IPS-18c (cell line): ENCODE measurements around the gene HBZ.
"Not testable (repeated sequence)": the region's sequence is repeated elsewhere in the genome, so short reads cannot be mapped to it uniquely, and the experiment has no call there.

Experiments used
- H3K4me3 ChIP-seq: 2 replicates; pipeline ENCODE4 v1.7.0; 2013; ENCODE audit warnings: low read depth, mild to moderate bottlenecking, low read length, moderate library complexity; ENCODE audit not compliant: insufficient read depth
- H3K9me3 ChIP-seq: one replicate; pipeline ENCODE4 v1.6.1; 2013; ENCODE audit warnings: mild to moderate bottlenecking, low read length, moderate library complexity; ENCODE audit not compliant: control insufficient read depth, insufficient read depth

The HBZ gene

DNA sequence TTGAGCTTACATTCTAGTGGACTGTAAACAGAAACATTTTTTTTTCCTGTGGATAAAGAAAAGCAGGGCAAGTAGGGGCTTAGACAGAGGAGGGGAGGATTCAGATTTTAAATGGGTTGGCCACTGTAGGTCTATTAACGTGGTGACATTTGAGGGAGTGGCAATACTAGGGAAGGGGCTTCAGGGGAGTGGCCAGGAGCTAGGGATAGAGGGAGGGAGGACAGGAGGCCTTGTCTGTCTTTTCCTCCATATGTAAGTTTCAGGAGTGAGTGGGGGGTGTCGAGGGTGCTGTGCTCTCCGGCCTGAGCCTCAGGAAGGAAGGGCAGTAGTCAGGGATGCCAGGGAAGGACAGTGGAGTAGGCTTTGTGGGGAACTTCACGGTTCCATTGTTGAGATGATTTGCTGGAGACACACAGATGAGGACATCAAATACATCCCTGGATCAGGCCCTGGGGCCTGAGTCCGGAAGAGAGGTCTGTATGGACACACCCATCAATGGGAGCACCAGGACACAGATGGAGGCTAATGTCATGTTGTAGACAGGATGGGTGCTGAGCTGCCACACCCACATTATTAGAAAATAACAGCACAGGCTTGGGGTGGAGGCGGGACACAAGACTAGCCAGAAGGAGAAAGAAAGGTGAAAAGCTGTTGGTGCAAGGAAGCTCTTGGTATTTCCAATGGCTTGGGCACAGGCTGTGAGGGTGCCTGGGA, 6.8 kb downstream of the HBZ start:
- Histone ChIP-seq H3K4me3 (no peak overlapping the region), H3K9me3 (no peaks in the 10 kb centered on the region)

DNA sequence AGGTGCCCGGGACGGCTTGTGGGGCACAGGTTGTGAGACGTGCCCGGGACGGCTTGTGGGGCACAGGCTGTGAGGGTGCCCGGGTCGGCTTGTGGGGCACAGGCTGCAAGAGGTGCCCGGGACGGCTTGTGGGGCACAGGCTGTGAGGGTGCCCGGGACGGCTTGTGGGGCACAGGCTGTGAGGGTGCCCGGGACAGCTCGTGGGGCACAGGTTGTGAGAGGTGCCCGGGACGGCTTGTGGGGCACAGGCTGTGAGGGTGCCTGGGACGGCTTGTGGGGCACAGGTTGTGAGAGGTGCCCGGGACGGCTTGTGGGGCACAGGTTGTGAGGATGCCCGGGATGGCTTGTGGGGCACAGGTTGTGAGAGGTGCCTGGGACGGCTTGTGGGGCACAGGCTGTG, 7.8 kb downstream of the HBZ start:
- H3K4me3 ChIP-seq, H3K9me3 ChIP-seq: not testable (repeated sequence)

DNA sequence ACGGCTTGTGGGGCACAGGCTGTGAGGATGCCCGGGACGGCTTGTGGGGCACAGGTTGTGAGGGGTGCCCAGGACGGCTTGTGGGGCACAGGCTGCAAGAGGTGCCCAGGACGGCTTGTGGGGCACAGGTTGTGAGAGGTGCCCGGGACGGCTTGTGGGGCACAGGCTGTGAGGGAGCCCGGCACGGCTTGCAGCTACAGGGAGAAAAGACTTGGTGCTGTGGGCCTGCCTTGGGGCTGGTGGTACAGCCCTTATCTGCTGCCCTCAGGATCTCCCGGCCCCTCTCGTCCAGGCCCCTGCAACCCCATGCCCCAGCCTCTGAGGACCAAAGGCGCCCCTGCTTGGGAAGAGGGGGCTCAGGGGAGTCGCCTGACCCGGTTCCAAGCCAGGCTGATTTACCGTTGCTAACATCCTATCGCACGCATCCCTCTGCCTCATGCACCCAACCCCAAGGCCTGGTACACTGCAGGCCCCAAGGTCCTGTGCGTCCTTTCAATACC, 8.3 kb downstream of the HBZ start:
- H3K9me3 ChIP-seq: no peaks in the 10 kb centered on the region
- no peak overlapping the region for H3K4me3 ChIP-seq

DNA sequence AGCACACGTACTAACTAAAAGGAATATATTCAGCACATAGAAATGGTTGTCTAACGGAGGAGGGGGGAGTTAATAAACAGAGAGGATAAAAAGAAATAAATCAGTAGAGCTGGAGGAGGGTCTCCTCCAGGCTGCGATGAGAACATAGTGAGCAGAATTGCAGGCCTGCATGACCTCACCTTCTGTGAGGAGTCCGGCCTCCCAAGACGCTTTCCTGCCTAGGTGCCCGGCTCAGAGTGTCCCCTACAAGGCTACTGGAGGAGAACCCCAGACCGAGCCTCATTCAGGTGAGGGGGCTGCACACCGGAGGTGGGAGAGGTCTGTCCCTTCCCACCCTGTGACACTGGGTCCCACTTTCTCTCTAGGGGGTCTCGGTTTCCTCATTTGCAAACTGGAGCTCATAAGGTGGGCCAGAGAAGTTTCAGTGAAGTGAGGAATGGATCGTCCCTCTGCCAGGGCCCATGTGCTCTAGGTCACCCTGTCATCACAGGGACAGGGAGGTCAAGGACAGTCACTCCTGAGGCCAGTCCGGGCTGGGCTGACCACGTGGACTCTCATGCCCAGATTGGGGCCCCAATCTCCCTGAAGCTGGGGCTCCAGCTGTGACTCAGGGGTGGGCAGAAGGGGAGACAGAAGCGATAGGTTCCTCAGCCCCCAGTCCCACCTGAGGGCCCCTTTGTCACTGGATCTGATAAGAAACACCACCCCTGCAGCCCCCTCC, 10.0 kb downstream of the HBZ start:
- H3K9me3 ChIP-seq: no peaks in the 10 kb centered on the region

DNA sequence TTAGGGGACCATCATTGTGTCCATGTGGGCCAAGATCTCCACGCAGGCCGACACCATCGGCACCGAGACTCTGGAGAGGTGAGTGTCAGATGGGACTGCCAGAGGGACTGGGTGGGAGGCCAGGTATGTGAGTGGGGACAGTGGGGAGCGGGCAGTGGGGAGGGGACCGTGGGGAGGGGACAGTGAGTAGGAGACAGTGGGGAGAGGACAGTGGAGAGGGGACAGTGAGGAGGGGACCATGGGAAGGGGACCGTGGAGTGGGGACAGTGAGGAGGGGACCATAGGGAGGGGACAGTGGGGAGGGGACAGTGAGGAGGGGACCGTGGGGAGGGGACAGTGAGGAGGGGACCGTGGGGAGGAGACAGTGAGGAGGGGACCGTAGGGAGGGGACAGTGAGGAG, 10.7 kb downstream of the HBZ start:
- H3K4me3 ChIP-seq, H3K9me3 ChIP-seq: not testable (repeated sequence)

More for the DNA sequence above, 10.0 kb downstream of the HBZ start:
- H3K4me3 ChIP-seq: no peak overlapping the region

DNA sequence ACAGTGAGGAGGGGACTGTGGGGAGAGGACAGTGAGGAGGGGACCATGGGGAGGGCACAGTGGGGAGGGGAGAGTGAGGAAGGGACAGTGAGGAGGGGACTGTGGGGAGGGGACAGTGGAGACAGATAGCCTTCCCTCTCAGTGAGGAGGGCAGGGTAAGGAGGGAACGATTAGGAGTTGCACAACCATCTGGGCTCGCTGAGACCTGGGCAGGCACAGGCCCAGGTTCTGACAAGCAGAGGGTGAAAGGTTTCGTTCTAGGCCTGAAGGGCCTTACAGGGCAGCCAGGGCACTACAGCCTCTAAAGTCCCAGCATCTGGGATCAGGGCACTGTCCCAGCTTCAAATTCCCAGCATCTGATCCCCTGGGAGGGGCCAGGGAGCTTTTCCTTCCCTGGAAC, 11.3 kb downstream of the HBZ start:
- H3K9me3 ChIP-seq: not testable (repeated sequence)

DNA sequence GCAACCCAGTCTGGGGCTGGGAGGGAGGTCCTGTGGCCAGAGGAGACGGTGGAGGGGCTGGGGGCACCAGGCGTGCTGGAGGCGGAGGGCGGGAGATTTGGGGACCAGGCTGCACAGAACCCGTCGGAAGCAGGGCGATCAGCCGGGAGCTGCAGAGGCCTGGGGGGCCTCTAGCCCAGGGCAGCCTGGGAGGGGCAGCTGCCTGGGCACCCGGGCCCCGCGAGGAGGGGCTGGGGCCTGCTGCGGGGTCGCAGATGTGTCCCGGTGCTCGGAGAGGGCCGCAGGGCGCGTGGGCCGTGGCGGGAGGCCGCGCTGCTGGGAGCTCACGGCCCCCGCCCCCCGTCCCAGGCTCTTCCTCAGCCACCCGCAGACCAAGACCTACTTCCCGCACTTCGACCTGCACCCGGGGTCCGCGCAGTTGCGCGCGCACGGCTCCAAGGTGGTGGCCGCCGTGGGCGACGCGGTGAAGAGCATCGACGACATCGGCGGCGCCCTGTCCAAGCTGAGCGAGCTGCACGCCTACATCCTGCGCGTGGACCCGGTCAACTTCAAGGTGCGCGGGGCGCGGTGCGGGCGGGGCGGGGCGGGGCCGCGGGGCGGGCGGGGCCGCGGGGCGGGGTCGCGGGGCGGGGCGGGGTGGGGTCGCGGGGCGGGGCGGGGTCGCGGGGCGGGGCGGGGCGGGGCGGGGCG, 11.8 kb downstream of the HBZ start:
- H3K9me3 ChIP-seq, H3K4me3 ChIP-seq: not testable (repeated sequence)

More for the DNA sequence above, 11.3 kb downstream of the HBZ start:
- H3K4me3 ChIP-seq: not testable (repeated sequence)

DNA sequence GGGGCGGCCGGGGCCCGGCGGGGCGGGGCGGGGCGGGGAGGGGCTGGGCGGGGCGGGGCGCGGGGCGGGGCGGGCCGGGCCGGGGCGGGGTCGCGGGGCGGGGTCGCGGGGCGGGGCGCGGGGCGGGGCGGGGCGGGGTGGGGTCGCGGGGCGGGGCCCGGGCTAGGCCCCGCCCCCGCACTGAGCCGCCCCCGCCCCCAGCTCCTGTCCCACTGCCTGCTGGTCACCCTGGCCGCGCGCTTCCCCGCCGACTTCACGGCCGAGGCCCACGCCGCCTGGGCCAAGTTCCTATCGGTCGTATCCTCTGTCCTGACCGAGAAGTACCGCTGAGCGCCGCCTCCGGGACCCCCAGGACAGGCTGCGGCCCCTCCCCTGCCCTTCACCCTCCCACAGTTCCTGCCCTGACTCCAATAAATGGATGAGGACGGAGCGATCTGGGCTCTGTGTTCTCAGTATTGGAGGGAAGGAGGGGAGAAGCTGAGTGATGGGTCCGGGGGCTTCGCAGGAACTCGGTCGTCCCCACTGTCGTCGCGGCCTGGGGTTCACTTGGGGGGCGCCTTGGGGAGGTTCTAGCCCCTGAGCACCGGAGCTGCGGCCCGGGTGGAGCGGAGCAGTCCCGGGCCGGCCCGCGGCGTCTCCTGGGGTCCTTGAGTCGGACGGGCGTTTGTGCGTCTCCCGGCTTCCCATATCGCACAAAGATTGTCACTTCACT, 12.5 kb downstream of the HBZ start:
- peaks cover 2% of the 10 kb centered on the region for H3K9me3 ChIP-seq
- H3K4me3 ChIP-seq: peak overlapping the region; percentile 40

DNA sequence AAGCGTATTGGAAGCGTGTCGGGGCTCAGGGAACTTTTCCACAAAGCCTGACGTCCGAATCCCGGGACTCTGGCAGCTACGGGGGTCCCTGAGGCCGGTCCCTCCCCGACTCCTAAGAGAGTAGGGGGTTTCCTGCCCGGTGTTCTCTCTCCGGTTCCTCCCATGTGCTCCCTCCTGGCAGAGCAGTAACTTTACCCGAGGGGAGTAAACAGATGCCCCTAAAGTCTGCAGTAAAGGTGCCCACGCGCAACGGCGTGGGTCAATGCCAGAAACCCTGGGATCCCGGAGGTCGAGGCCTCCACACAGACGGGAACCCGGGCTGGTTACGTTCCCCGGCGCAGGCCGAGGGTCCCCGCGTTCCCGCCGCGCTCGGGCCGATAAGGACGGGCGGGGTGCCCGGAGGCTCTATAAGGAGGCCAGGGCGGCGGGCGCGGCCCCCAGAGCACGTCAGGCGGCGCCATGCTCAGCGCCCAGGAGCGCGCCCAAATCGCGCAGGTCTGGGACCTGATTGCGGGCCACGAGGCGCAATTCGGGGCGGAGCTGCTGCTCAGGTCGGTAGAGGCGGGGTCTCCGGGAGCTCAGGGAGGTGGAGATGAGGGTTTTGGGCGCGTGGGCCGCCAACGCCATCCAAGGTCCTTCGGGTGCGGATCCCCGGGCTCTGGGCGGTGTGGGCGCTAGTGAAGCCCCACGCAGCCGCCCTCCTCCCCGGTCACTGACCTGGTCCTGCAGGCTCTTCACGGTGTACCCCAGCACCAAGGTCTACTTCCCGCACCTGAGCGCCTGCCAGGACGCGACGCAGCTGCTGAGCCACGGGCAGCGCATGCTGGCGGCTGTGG, 13.3 kb downstream of the HBZ start, which contains the start of gene HBM:
HBM (plus strand) TSS at position 440 of the 836 bp plus-strand sequence; CDS start at position 460, 20 bp downstream.
- Histone ChIP-seq H3K9me3 (peaks cover 2% of the 10 kb centered on the region), H3K4me3 (peak within 1 kb of the TSS; percentile 40)

DNA sequence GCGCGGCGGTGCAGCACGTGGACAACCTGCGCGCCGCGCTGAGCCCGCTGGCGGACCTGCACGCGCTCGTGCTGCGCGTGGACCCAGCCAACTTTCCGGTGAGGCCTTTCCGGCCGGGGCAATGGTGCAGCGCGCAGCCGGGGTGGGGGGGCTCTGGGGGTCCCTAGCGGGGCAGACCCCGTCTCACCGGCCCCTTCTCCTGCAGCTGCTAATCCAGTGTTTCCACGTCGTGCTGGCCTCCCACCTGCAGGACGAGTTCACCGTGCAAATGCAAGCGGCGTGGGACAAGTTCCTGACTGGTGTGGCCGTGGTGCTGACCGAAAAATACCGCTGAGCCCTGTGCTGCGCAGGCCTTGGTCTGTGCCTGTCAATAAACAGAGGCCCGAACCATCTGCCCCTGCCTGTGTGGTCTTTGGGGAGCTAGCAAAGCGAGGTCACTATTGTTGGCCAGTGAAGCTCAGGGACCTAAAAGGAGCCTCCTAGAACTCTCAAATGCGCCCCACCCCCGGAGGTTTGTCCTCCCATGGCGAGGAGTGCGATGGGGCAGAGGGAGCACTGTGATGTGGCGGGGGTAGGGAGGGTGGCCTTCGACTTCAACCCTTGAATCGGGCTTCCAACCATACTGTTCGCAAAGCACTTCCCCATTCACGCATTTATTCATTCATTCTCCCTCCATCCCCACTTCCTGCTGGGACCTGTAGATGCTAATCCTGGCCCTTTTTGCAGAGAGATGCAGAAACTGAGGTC, 14.1 kb downstream of the HBZ start:
- 0 out of 2 replicates have a peak overlapping the region, but pooled peaks have one; percentile 40 for H3K4me3 ChIP-seq
- H3K9me3 ChIP-seq: peaks cover 2% of the 10 kb centered on the region

DNA sequence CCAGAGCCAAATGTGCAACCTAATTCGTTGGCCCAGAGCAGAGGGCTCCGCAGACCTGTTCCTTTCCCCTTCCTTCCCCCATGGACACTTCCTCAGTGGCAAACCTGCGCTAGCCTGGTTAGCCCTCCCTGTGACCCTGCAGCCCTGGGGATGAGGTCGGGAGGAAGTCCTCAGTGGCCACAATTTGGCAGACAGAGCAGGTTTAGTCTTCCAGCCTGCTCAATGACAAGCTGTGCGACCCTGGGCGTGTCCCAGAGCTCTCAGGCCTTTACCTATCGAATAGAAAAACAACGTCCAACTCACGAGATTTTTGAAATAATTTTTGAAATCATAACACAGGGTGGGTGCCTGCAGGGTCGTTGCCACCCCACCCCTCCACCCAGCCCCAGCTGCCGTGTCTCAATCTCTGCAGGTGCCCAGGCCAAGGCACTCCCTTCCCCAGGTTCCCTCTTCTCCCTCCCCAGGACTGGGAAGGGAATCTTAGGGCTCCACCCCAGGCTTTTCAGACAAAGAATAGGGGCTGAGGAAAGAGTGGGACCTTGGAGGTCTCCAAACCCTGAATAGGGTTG, 14.8 kb downstream of the HBZ start:
- no peak overlapping the region for H3K4me3 ChIP-seq
- H3K9me3 ChIP-seq: peaks cover 2% of the 10 kb centered on the region

DNA sequence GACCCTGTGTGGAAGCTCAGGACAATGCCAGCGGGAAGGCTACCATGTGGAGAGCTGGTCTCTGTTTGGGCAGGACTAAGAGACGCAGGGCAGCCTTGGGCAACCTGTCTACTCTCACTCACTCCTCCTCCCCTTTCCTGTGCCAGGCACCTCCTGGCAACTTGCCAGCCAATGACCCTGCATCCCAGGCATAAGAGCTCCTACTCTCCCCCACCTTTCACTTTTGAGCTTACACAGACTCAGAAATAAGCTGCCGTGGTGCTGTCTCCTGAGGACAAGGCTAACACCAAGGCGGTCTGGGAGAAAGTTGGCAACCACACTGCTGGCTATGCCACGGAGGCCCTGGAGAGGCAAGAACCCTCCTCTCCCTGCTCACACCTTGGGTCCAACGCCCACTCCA, 16.0 kb downstream of the HBZ start:
- peaks cover 2% of the 10 kb centered on the region for H3K9me3 ChIP-seq
- H3K4me3 ChIP-seq: no peak overlapping the region

DNA sequence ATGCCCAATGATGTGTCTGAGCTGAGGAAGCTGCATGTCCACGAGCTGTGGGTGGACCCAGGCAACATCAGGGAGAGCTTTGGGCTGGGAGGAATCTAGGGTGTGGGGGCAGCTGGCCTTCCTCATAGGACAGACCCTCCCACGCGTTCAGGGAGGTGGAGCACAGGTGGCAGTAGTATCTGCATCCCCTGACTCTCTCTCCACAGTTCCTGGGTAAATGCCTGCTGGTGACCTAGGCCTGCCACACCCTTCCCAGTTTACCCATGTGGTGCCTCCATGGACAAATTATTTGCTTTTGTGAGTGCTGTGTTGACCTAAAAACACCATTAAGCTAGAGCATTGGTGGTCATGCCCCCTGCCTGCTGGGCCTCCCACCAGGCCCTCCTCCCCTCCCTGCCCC, 16.6 kb downstream of the HBZ start:
- H3K9me3 ChIP-seq: peaks cover 2% of the 10 kb centered on the region

DNA sequence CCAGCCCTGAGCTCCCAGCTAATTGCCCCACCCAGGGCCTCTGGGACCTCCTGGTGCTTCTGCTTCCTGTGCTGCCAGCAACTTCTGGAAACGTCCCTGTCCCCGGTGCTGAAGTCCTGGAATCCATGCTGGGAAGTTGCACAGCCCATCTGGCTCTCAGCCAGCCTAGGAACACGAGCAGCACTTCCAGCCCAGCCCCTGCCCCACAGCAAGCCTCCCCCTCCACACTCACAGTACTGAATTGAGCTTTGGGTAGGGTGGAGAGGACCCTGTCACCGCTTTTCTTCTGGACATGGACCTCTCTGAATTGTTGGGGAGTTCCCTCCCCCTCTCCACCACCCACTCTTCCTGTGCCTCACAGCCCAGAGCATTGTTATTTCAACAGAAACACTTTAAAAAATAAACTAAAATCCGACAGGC, 17.7 kb downstream of the HBZ start:
- H3K9me3 ChIP-seq, H3K4me3 ChIP-seq: not testable (repeated sequence)

More for the DNA sequence above, 16.6 kb downstream of the HBZ start:
- no peak overlapping the region for H3K4me3 ChIP-seq

DNA sequence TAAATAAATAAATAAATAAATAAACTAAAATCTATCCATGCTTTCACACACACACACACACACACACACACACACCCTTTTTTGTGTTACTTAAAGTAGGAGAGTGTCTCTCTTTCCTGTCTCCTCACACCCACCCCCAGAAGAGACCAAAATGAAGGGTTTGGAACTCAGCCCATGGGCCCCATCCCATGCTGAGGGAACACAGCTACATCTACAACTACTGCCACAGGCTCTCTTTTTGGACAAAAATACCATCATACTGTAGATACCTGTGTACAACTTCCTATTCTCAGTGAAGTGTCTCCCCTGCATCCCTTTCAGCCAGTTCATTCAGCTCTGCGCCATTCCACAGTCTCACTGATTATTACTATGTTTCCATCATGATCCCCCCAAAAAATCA, 18.3 kb downstream of the HBZ start:
- Histone ChIP-seq H3K9me3 (peaks cover 2% of the 10 kb centered on the region), H3K4me3 (no peak overlapping the region)
